8988T (cell line): ENCODE measurements around the gene ASB2.

Experiments used
- DNase-seq: peaks from one replicate; pipeline ENCODE4 v3.0.0; 2011

ASB2 gene

GRCh38 chr14:93960108-93960475 is 16.3 kb downstream of the ASB2 start:
- DNase-seq, result no peak

GRCh38 chr14:93959239-93960107 is 16.9 kb downstream of the ASB2 start:
- peak; percentile 89 for DNase-seq

GRCh38 chr14:93958567-93959238 is 17.7 kb downstream of the ASB2 start:
- no peak for DNase-seq

- DNase-seq, result no peak
Observed at GRCh38 chr14:93957751-93958566, 18.4 kb downstream of the ASB2 start.

- no peak for DNase-seq
Observed at GRCh38 chr14:93957333-93957710, 19.0 kb downstream of the ASB2 start.

GRCh38 chr14:93956514-93957332 is 19.6 kb downstream of the ASB2 start:
- no peak for DNase-seq

GRCh38 chr14:93955850-93956481 is 20.4 kb downstream of the ASB2 start:
- no peak for DNase-seq

GRCh38 chr14:93954900-93955849 is 21.2 kb downstream of the ASB2 start:
- DNase-seq, result no peak

GRCh38 chr14:93954516-93954830 is 21.9 kb downstream of the ASB2 start:
- no peak for DNase-seq

GRCh38 chr14:93953739-93954515 is 22.4 kb downstream of the ASB2 start:
- no peak for DNase-seq

- no peak for DNase-seq
Observed at GRCh38 chr14:93953263-93953662, 23.1 kb downstream of the ASB2 start.

- no peak for DNase-seq
Observed at GRCh38 chr14:93952829-93953228, 23.5 kb downstream of the ASB2 start.

- DNase-seq, result no peak
Observed at GRCh38 chr14:93951635-93952540, 24.5 kb downstream of the ASB2 start.

- DNase-seq, result no peak
Observed at GRCh38 chr14:93950948-93951634, 25.3 kb downstream of the ASB2 start.

- no peak for DNase-seq
Observed at GRCh38 chr14:93949511-93950075, 26.8 kb downstream of the ASB2 start.

- DNase-seq, result no peak
Observed at GRCh38 chr14:93947282-93947681, 29.1 kb downstream of the ASB2 start.

- DNase-seq, result no peak
Observed at GRCh38 chr14:93946541-93947090, 29.8 kb downstream of the ASB2 start.

GRCh38 chr14:93946104-93946503 is 30.3 kb downstream of the ASB2 start:
- DNase-seq, result no peak
